ENCODE data around the gene OFD1.

The OFD1 gene, protein sequence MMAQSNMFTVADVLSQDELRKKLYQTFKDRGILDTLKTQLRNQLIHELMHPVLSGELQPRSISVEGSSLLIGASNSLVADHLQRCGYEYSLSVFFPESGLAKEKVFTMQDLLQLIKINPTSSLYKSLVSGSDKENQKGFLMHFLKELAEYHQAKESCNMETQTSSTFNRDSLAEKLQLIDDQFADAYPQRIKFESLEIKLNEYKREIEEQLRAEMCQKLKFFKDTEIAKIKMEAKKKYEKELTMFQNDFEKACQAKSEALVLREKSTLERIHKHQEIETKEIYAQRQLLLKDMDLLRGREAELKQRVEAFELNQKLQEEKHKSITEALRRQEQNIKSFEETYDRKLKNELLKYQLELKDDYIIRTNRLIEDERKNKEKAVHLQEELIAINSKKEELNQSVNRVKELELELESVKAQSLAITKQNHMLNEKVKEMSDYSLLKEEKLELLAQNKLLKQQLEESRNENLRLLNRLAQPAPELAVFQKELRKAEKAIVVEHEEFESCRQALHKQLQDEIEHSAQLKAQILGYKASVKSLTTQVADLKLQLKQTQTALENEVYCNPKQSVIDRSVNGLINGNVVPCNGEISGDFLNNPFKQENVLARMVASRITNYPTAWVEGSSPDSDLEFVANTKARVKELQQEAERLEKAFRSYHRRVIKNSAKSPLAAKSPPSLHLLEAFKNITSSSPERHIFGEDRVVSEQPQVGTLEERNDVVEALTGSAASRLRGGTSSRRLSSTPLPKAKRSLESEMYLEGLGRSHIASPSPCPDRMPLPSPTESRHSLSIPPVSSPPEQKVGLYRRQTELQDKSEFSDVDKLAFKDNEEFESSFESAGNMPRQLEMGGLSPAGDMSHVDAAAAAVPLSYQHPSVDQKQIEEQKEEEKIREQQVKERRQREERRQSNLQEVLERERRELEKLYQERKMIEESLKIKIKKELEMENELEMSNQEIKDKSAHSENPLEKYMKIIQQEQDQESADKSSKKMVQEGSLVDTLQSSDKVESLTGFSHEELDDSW

DNA sequence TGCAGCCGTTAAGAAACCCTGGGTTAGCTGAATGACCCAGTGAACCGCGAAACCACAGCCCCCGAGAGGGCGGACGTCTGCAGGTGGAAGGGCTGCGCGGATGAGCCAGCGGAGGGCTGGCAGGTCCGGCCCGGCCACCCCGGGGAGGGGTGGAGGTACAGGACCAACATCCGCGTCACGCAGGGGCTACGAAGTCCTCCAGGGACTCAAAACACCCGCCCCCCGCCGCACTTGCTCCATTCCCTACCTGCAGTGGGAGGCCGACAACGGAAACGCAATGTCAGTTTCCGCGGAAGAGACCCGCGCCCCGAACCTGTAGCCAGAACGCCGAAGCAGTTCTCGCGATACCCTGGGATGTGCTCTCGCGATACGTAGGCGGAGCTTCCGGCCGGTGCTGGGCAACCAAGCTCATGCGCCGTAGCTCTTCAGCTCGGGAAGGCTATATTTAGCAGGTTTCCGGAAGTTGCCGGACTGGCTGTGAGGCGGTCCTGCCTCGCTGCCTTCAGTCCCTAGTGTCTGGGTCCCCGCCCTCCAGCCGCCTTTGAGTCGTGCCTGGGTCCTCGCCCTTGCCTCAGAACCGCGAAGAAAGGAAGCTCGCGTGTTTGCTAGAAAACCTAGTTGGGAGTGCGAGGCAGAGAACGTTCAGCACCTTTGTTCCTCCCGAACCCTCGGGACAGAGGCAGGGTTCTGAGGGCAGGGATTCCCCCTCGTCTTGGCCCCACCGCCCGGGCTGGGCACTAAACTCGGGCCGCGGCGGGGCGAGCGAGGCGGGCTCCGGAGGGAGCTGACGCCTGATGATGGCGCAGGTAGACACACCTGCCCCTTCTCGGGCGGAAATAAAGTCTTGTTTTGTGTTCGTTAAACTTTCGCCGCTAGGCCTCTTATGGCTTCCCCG lies at the start of gene OFD1, which contains the start of gene TRAPPC2:
OFD1 (plus strand) TSS at position 471 of the 895 bp plus-strand sequence; CDS start at position 795, 324 bp downstream.
TRAPPC2 (minus strand) TSS at position 343 of the 895 bp plus-strand sequence. CDS start 14,657 bp downstream, outside the sequence.
- DNase-seq (ENCODE audit: low read depth in 2 of 2): peak; percentile 81 to 82

DNA sequence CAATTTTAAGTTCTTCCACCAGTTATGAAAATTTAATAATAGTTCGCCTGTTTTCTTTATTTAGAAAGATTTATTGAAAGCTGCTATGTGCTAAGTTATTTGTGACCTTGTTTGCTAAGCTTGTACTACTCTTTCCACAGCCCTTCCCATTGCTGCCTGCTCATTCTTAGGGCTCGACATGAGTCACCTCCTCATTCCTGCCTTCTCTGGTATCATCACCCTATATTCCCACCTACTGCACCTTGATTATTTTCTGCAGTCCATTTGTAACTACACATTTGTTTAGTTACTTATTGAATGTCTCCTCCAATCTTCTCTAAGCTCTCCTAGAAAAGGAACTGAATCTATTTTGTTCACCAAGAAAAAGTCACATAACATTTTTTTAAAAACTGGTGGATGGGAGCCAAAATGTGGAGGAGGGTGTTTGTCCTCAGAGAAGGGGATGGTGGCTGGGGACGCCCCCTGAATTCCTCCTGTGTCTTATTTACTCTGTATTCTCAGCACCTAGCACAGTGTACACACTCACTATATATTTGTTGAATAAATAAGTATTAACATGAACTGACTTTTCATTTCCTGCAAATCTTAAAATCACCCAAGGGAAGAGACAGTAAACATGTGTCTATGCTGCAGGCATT lies 49.3 kb upstream of the OFD1 start:
- no peak for DNase-seq (ENCODE audit: low read depth in 2 of 2)

DNA sequence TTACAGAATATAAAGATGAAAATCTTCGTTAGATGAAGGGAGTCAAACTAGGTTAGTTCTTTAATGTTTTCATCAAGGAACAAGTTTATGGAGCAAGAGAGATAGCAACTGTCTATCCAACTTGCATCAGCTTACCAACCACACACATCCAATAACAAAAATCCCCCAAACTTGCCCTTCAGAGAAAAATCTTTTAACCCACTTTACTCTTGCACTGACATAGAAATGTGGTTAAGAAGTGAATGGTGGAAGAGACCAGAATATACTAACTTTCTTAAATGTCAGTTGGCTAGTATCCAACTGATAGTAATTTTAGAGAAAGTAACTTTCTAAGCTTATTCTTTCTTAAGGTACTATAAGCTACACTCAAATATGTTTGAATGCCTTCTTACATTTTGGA lies 47.3 kb upstream of the OFD1 start:
- no peak for DNase-seq (ENCODE audit: low read depth in 2 of 2)

DNA sequence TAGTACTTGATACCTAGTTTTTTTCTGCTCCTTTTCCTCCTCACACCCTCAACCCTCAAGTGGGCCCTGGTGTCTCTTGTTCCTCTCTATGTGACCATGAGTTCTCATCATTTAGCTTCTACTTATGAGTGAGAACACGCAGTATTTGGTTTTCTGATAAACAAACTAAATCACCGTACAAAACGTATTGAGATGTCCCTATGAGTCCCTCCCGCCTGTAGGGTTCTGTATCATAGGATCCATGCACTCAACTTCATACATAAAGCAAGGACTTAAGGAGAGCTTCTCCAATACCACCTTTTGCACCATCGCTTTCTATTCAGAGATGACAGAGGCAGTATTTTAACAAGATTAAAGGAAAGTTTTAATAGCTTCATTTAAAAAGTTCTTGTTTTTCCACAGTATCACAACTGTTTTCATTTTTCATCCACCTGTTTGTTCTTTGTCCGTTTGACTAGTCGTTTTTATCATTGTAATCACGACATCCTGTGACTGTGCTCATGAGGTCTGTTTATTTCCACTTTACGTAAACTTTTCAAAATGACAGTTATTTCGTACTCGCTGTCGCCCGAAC lies 46.1 kb upstream of the OFD1 start:
- no peak for DNase-seq (ENCODE audit: low read depth in 2 of 2)

DNA sequence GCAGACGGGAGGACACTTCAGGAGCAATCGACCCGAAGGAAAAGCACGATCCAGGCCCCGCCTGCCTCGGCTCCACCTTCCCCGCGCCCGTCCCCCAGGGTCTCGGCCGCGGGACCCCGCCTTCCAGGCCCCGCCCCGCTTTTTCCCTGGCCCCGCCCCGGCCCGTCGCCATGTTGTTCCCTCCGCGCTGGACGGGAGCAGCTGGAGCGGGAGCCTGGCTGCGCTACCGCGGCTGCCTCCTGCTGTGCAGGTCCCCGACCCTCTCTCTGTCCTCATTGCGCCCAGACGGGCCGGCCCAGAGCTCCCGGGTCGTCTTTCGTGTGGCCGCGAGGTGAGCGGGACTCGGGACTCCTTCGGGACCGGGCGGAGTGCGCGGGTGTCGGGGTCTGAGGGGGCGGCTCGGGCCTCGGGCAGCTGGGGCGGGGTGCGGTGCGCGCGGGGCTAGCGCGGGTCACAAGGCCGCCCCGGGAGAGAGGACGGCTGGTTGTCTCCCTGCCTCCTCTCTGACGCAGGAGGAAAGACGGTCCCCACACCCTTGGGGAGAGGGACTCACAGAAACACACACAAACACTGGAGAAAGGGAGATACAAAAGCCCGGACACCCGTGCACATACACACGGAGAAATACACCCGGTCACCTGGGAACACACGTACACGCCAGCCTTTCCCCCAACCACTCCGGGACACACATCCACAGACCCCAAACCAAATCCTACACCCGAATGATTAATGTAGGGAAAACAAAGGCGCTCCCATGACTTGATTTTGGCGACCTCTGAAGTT lies 45.4 kb upstream of the OFD1 start, which contains the start of gene RAB9A:
RAB9A (plus strand) TSS at position 171 of the 783 bp plus-strand sequence. CDS start 19,619 bp downstream, outside the sequence.
- peak; percentile 42 to 64 for DNase-seq (ENCODE audit: low read depth in 2 of 2)

DNA sequence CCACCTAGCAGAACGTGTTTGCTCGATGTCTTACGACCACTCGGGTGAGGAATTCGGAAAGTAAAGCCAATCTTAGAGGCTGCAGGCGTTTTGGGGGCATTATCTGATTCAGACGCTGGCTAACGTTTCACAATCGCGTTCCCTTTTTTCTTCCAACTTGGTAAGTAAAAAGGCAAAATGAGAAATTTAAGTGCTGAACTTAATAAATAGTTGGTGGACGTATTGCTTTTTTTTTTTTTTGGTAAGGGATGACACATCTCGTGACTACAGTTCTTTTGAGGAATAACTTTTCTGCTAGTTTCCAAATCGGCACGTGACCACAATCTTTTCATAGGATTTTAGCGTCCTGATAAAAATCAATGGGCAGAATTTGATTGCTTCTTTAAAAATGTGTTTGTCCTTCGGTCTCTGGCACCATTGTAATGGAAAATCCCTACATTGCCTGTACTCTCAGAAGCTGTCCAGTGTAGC lies 44.8 kb upstream of the OFD1 start:
- DNase-seq (ENCODE audit: low read depth in 2 of 2): no peak

DNA sequence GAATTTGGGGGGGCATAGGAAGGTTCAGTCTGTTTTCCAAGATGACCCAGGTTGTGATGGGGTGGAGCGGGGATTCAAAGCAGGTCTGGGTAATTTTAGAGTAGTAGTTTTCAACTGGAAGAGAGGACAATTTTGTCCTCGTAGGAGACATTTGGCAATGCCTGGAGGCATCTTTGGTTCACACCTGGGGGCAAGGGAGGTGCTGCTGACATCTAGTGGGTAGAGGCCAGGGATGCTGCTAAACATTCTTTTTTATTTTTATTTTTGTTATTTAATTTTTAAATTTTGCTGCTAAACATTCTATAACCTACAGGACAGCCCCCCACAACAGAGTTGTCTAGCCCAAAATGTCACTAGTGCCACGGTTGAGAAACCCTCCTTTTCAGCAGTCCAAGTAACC lies 43.7 kb upstream of the OFD1 start:
- DNase-seq (ENCODE audit: low read depth in 2 of 2): no peak

DNA sequence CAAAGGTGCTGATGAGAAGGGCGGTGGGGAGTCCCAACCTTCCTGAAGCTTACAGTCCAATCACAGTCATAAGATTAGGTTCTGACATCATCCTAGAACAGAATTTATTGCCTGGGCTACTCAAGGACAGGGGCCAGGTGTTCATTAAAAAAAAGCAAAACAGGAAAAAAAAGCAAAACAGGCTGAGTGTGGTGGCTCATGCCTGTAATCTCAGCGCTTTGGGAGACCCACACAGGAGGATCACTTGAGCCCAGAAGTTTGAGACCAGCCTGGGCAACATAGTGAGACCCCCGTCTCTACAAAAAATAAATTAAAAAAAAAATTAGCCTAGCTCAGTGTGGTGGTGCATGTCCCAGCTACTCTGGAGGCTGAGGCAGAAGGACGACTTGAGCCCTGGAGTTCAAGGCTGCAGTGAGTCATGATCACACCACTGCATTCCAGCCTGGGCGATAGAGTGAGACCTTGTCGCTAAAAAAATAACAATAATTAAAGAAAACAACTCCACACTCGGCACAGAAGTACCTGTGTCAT lies 42.6 kb upstream of the OFD1 start:
- no peak for DNase-seq (ENCODE audit: low read depth in 2 of 2)

DNA sequence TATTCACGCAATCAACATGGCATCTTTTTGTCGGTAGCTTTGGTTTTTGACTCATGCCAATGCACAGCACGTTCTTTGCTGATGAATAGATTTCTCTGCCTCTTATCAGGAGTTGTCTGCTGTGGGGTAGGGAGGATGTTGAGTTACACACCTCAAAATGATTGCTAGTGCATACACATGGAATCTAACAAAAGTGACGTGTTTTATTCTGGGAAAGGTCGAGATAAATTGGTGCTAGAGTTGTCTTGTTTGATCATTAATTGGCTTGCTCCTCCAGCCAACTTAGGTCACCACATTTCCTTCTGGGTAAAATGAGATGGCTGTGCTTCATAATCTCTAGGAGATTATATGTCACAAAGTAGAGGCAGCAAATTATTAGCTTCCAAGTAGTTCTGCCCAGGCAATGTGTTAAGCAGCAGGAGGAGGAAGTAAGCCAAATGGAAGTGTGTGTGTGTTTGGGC lies 41.7 kb upstream of the OFD1 start:
- DNase-seq (ENCODE audit: low read depth in 2 of 2): no peak

DNA sequence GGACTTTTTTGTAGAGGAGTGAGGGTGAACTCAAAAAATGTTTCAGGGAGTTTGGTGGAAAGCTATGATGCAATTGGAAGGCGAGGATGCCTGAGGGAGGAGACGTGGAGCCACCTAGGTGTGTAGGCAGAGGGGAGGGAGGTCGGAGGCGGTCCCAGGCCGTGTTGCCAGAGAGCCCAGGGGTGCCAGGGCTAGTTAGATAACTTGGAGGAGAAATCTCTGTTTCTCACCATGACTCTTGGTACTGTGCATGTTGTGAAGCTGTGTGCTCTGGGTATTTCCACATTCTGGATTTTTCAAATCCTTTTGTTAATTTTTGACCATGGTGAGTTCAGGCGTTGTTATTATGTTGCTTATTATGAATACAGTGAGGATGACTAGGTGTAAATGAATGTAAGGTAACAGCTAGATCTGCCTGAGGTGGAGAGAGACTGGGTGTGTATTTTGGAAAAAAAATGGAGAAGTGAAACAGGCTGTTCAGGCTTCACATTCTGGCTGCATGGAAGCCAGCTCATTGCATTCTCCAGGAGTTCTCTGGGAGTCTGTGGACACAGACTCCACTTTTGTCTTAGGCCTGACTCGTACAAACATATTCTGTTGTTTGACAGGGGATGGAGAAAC lies 41.1 kb upstream of the OFD1 start:
- DNase-seq (ENCODE audit: low read depth in 2 of 2): no peak

DNA sequence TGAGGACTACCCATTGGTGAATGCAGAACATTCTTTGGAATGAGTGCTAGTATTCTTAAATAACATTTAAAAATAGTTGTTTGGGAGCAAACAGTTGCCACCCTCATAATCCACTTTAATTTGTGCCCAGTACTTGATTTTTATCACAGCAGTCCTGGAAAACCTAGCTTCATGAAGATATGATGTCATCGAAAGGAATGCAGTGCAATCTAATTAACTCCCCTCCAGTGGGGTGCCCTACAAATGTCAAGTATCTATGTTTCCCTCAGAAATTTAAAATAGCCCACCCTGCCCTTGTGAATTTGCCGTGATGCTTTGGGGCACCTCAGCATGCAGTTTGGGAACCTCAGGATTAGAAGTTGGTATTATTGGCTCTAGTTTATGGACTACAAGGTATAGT lies 40.2 kb upstream of the OFD1 start:
- DNase-seq (ENCODE audit: low read depth in 2 of 2): no peak

DNA sequence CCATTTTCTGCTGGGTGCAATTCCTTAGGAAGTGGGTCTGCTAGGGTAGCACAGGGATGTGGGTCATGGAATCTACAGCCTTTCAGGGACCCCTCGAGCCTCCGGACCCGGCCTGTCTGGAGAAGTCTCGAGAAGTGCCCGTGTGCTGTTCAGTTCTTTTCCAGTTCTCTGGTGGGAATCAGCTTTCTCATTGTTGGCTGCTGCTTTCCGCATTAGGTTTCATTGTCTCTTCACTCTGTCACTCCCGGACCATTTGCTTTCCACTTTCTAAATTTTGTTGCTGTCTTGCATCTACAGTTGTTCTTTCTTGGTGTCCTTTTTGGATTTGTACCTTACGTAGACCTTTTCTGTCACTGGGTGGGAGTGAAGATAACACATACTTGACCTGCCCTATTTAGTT lies 39.6 kb upstream of the OFD1 start:
- DNase-seq (ENCODE audit: low read depth in 2 of 2): no peak

DNA sequence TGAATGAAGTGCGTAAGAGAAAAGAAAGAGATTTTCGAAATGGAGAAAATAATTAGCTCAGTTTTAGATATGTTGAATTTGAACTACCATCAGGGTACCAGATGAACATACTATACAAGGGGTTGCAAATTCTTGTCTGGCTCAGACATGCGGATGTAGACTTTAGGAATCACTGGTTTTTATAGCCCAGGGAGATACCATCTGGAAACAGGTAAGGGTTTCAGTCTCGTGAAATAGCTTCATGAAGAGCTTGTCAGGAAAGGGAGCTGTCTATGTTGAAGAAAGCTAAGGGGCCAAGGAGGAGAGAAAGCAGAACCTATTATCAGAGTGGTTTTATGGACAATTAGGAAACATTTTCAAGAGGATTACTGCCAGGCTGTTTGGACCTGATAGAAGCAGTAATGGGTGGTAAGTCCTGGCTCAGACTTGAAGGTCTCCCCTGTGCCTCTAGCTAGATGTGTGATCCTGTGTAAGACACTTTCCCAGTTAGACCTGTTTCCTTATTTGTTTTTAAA lies 38.9 kb upstream of the OFD1 start:
- DNase-seq (ENCODE audit: low read depth in 2 of 2): no peak

DNA sequence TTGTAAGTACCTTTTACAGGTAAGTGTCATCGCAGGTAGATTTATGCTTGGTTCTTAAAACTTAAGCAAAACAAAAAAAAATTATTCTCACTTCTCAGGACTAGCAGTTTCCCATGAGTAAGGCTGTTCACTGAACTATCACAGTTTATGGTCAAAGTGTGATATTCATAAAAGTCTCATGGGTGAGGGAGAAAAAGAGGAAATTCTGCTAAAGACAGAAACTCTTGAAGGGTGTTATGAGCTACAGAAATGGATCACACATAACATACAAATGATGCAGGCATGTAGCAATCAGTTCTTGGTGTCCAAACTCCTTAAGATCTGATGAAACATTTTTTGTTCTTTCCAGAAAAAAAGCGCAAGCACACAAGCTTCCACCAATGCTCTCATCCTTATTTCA lies 37.1 kb upstream of the OFD1 start:
- DNase-seq (ENCODE audit: low read depth in 2 of 2): no peak

DNA sequence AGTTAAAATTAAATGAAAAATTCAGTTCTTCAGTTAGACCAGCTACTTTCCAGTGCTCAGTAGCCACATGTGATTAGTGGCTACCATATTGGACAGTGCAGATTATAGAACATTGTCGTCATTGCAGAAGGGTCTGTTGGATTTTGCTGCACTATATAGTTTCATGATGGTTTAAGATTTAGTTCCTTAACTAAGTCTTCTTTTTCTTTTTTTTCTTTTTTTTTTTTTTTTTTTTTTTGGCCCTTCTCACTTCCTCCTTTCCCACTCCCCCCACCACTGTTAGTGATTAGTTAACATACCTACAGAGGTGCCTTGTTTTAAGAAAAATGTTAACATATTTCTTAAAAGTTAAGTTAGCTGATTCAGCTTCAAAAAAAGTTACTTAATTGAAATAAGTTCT lies 36.6 kb upstream of the OFD1 start:
- no peak for DNase-seq (ENCODE audit: low read depth in 2 of 2)

DNA sequence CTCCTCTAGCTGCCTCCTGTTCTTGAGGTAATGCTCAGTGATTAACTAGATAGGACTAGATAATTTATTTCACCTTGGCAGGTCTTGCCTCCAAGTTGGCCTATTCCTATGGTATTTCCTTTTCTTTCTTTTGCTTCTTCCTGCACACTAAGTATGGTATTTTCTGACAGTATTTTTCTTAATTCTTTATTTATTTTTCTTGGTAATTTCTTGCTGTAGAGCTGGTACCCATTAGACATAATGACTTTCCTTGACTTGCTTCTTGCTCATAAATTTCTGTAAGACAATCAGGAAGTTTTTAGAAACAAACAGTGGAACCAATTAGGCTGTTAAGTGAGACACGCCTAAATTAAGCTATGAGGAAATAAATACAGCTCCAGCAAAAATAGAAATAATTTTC lies 36.1 kb upstream of the OFD1 start:
- DNase-seq (ENCODE audit: low read depth in 2 of 2): no peak

DNA sequence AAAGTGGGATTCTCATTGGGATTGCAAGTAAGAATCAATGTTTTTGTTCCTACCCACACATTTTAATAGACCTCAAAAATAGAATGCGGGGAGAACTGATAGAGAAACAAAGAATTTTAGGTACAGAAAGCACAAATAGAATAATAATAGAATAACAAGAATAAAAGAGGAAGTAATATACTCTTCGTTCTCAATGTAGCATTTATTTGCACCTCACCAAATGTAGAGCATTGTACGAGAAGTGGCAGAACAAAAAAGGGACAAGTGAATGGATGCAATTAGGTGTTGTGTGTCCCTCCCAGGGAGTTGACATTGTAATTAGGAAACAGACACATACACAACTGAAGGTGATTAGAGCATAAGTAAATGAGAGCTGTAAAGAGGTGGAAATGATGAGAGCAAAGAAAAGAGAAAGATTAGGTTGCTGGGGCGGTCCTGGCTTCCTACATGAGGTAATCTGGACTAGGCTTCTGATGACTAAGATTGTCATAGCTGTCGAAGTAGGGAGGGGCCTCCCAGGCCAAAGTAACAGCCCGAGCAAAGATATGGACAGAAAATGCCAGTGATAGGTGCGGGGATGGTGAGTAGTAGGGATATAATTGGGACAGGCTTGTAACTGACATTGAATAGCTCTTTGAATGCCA lies 35.2 kb upstream of the OFD1 start:
- DNase-seq (ENCODE audit: low read depth in 2 of 2): no peak

DNA sequence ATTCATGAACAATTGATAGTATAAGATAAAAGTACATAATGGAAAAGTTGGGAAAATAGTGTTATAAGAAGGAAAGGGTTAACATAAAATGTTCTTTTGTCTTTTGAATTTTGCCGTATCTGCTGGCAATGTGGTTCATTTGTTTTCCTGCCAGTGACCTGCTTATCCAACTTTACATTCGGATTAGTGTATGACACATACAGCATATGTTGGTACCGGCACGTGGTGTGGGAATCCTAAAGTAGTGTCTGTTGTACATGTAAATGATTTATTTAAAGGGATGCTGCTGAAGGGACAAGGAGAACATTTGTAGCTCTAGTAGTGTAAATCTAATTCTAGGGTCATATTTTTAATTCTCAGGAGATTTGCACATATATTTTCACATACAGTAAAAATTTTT lies 34.2 kb upstream of the OFD1 start:
- no peak for DNase-seq (ENCODE audit: low read depth in 2 of 2)
